ENCODE measurements around the gene ANKRD13C.
"Not testable (repeated sequence)": the region's sequence is repeated elsewhere in the genome, so short reads cannot be mapped to it uniquely, and the experiment has no call there.

ANKRD13C gene

GRCh38 chr1:70358921-70359564 is 4.5 kb upstream of the ANKRD13C start:
- DNase-seq, result no peak

GRCh38 chr1:70355920-70356319 is 1.4 kb upstream of the ANKRD13C start:
- DNase-seq, result no peak

GRCh38 chr1:70355111-70355407 is 537 bp upstream of the ANKRD13C start:
- DNase-seq, result no peak

GRCh38 chr1:70353601-70354331 is 756 bp downstream of the ANKRD13C start:
- DNase-seq, result no peak

GRCh38 chr1:70353044-70353443 is 1.5 kb downstream of the ANKRD13C start:
- DNase-seq, result no peak

GRCh38 chr1:70349799-70350198 is 4.7 kb downstream of the ANKRD13C start:
- DNase-seq, result not testable (repeated sequence)

- no peak for DNase-seq
Measured at GRCh38 chr1:70348399-70349165, 5.9 kb downstream of the ANKRD13C start.

- not testable (repeated sequence) for DNase-seq
Measured at GRCh38 chr1:70339644-70340043, 14.9 kb downstream of the ANKRD13C start.

- DNase-seq, result no peak
Measured at GRCh38 chr1:70336050-70336449, 18.5 kb downstream of the ANKRD13C start.

- DNase-seq, result no peak
Measured at GRCh38 chr1:70334436-70334835, 20.1 kb downstream of the ANKRD13C start.

GRCh38 chr1:70333245-70333644 is 21.3 kb downstream of the ANKRD13C start:
- DNase-seq, result no peak

- no peak for DNase-seq
Measured at GRCh38 chr1:70331962-70332361, 22.6 kb downstream of the ANKRD13C start.

- no peak for DNase-seq
Measured at GRCh38 chr1:70327306-70328076, 27.0 kb downstream of the ANKRD13C start.

- no peak for DNase-seq
Measured at GRCh38 chr1:70324683-70325082, 29.8 kb downstream of the ANKRD13C start.

- no peak for DNase-seq
Measured at GRCh38 chr1:70319750-70320149, 34.8 kb downstream of the ANKRD13C start.

- no peak for DNase-seq
Measured at GRCh38 chr1:70318191-70318590, 36.3 kb downstream of the ANKRD13C start.

- no peak for DNase-seq
Measured at GRCh38 chr1:70317087-70317486, 37.4 kb downstream of the ANKRD13C start.

- no peak for DNase-seq
Measured at GRCh38 chr1:70315782-70316181, 38.7 kb downstream of the ANKRD13C start.

- no peak for DNase-seq
Measured at GRCh38 chr1:70314706-70315304, 39.7 kb downstream of the ANKRD13C start.

GRCh38 chr1:70311369-70311768 is 43.2 kb downstream of the ANKRD13C start:
- no peak for DNase-seq

GRCh38 chr1:70299472-70299871 is 55.0 kb downstream of the ANKRD13C start:
- no peak for DNase-seq

GRCh38 chr1:70295749-70296148 is 58.8 kb downstream of the ANKRD13C start:
- DNase-seq, result no peak
